Measurements from ENCODE around the gene RGMA.

The RGMA gene

GRCh38 chr15:93066834-93067648 lies 22.0 kb downstream of the RGMA start:
- TF ChIP-seq FOXP2 (optimal IDR thresholded peaks at IDR 0.05; ENCODE audit: borderline replicate concordance, extremely low read depth, extremely low read length, insufficient read depth) (no peak), SIN3A (IDR thresholded peaks at IDR 0.05; ENCODE audit: borderline replicate concordance, insufficient read depth, low read length) (no peak), TAF1 (IDR thresholded peaks at IDR 0.05; ENCODE audit: borderline replicate concordance, insufficient read depth, low read length) (no peak), REST (IDR thresholded peaks at IDR 0.05; ENCODE audit: insufficient read depth in 1 of 2, low read depth in 2 of 2, low read length in 2 of 2) (no peak), POLR2AphosphoS5 (IDR thresholded peaks at IDR 0.05; ENCODE audit: low read depth, low read length) (no peak)

DNA sequence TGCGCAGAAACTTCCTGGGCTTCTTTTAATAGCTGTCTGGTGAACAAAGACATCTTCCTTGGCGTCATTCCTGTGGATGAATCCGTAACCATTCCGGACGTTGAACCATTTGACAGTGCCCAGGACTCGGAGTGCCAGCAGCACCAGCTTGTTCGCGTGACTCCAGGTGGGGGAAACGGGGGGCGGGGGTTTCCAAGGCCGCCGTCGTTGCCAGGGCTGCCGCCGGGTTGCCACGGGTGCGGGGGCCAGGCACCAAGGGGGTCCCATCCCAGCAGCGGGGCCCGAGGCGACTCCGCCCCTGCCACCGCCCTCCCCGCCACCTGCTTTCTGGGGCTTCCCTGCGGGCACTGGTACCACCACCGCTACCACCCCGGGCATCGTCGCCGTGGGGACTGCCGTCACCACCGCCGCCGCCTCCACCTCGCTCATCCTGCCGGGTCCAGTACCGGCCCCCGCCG lies 22.8 kb downstream of the RGMA start:
- TF ChIP-seq REST (IDR thresholded peaks at IDR 0.05; ENCODE audit: insufficient read depth in 1 of 2, low read depth in 2 of 2, low read length in 2 of 2) (no peak), TAF1 (IDR thresholded peaks at IDR 0.05; ENCODE audit: borderline replicate concordance, insufficient read depth, low read length) (no peak), POLR2AphosphoS5 (IDR thresholded peaks at IDR 0.05; ENCODE audit: low read depth, low read length) (no peak), FOXP2 (optimal IDR thresholded peaks at IDR 0.05; ENCODE audit: borderline replicate concordance, extremely low read depth, extremely low read length, insufficient read depth) (no peak), SIN3A (IDR thresholded peaks at IDR 0.05; ENCODE audit: borderline replicate concordance, insufficient read depth, low read length) (no peak)

DNA sequence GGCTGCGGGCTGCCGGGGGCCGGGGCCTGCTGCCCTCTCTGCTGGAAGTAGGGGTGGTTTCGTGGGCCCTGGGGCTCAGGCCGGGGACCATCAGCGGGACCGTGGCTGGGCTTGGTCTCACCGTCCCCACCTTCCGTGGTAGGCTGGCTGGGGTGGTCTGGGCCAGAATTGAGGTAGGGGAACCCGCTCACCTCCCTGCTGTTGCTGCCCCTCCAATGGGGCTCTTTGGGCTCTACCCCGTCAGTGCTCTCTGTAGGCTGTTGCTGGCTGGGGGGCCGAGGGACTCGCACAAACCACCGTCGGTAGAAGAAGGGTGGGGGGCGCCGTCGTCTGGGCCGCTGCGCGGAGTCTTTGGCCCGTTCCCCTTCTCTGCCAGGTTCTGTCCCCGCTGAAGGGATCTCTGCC lies 23.4 kb downstream of the RGMA start:
- TF ChIP-seq REST (IDR thresholded peaks at IDR 0.05; ENCODE audit: insufficient read depth in 1 of 2, low read depth in 2 of 2, low read length in 2 of 2) (no peak), TAF1 (IDR thresholded peaks at IDR 0.05; ENCODE audit: borderline replicate concordance, insufficient read depth, low read length) (no peak), FOXP2 (optimal IDR thresholded peaks at IDR 0.05; ENCODE audit: borderline replicate concordance, extremely low read depth, extremely low read length, insufficient read depth) (no peak), POLR2AphosphoS5 (IDR thresholded peaks at IDR 0.05; ENCODE audit: low read depth, low read length) (no peak), SIN3A (IDR thresholded peaks at IDR 0.05; ENCODE audit: borderline replicate concordance, insufficient read depth, low read length) (no peak)

- TF ChIP-seq SIN3A (IDR thresholded peaks at IDR 0.05; ENCODE audit: borderline replicate concordance, insufficient read depth, low read length) (no peak), FOXP2 (optimal IDR thresholded peaks at IDR 0.05; ENCODE audit: borderline replicate concordance, extremely low read depth, extremely low read length, insufficient read depth) (no peak), REST (IDR thresholded peaks at IDR 0.05; ENCODE audit: insufficient read depth in 1 of 2, low read depth in 2 of 2, low read length in 2 of 2) (no peak)
Observed at GRCh38 chr15:93063796-93064690, 25.0 kb downstream of the RGMA start.

Measured in PFSK-1 (cell line).